Adrenal gland (tissue), 5 donors: ENCODE measurements around the gene ARHGAP26.

Experiments
- POLR2A ChIP-seq, 2 donors: fragments of 450-650 bp; IDR thresholded peaks; one replicate each; pipeline ENCODE4 v1.6.1; 2017; ENCODE audit warnings: antibody characterized with exemption in 2 of 2, mild to moderate bottlenecking in 2 of 2, moderate library complexity in 1 of 2
- TF ChIP-seq, protein P1 (sequence below), 6 experiments: fragments of 450-650 bp in 4 of 6; fragments of 200-600 bp in 2 of 6; sonication (generic) in 1 of 6; IDR thresholded peaks; 1 replicate in 5 of 6; 2 replicates in 1 of 6; pipeline versions ENCODE4 v1.5.1 to v1.8.0; 2016 to 2021; ENCODE audit warnings: antibody characterized with exemption in 6 of 6, mild to moderate bottlenecking in 2 of 6, moderate library complexity in 1 of 6
- donor health status: DM: no; HTN: no; CAD: no.

DNA sequence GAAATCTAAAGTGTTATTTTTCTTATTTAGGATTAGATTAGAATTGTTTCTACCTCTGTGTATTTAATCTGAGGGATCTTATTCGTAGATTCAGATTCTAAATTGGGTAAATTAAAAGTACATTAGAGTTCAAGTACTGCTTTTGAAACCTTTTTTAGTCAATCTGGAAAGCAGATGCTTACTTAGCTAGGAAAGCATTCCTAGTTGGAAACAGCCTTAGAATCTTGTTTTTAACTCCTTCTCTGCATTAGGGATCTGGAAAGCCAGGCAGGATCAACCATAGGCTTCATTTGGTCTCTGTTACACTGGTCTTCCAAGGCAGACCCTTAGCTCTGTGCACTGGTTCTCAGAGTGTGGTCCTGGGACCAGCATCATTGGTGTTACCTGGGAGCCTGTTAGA lies 385.9 kb downstream of the ARHGAP26 start:
- TF ChIP-seq, protein P1, sequence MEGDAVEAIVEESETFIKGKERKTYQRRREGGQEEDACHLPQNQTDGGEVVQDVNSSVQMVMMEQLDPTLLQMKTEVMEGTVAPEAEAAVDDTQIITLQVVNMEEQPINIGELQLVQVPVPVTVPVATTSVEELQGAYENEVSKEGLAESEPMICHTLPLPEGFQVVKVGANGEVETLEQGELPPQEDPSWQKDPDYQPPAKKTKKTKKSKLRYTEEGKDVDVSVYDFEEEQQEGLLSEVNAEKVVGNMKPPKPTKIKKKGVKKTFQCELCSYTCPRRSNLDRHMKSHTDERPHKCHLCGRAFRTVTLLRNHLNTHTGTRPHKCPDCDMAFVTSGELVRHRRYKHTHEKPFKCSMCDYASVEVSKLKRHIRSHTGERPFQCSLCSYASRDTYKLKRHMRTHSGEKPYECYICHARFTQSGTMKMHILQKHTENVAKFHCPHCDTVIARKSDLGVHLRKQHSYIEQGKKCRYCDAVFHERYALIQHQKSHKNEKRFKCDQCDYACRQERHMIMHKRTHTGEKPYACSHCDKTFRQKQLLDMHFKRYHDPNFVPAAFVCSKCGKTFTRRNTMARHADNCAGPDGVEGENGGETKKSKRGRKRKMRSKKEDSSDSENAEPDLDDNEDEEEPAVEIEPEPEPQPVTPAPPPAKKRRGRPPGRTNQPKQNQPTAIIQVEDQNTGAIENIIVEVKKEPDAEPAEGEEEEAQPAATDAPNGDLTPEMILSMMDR (IDR thresholded peaks at IDR 0.05) = no peak
- TF ChIP-seq POLR2A (IDR thresholded peaks at IDR 0.05) = no peak
